Right ventricle myocardium superior (tissue), 1 donor: ENCODE data around the gene TUT4. TPM values are rescaled to one million over a fixed set of nuclear protein-coding genes. Genes with fewer than 3 reads are reported as not detected.

Experiments used
- ATAC-seq: fragments of 200-7000 bp; cut with Tn5 transposase; one replicate; pipeline ENCODE4 v1.9.1; 2020; ENCODE audit warnings: mild to moderate bottlenecking; ENCODE audit not compliant: poor library complexity
- DNase-seq: peaks from one replicate; pipeline ENCODE4 v3.0.0-alpha.2; 2020
- intact Hi-C: fragments of 100-400 bp; cut with DNase I; formaldehyde crosslinking; loops from one replicate; pipeline ENCODE4 v1.11.2; 2022
- total RNA-seq: library from RNA; stranded (reverse); fragmentation: NEBNext Ultra II Directional; extraction: Animal tissue kit (Norgen Biotek cat#: 25700); gene quantifications from one replicate; pipeline ENCODE4 v1.2.1, GENCODE V29; 2021
- donor health status: DM: no; HTN: yes; CAD: no; lungs with severe emphysema.

Gene TUT4
- total RNA-seq, 1 donor from 2014 or later, result 31.8 TPM

- DNase-seq (no peak), ATAC-seq (no peak)
- intact Hi-C loops, result no loop called here
These were observed 117.7 kb downstream of the TUT4 start for GRCh38 chr1:52435211-52435610.

DNA sequence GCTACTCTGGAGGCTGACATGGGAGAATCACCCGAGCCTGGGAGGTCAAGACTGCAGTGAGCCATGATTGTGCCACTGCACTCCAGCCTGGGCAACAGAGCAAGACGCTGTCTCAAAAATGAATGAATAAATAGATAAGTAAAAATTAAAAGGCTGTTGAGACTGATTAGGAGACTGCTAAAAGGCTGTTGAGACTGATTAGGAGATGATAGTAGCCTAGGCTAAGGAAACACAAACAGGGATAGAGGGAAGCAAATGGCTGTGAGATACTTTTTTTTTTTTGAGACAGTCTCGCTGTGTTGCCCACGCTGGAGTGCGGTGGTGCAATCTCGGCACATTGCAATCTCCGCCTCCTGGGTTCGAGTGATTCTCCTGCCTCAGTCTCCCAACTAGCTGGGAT, 120.1 kb downstream of the TUT4 start:
- ATAC-seq, result no peak
- intact Hi-C loops, result no loop called here
- DNase-seq, result no peak

DNA sequence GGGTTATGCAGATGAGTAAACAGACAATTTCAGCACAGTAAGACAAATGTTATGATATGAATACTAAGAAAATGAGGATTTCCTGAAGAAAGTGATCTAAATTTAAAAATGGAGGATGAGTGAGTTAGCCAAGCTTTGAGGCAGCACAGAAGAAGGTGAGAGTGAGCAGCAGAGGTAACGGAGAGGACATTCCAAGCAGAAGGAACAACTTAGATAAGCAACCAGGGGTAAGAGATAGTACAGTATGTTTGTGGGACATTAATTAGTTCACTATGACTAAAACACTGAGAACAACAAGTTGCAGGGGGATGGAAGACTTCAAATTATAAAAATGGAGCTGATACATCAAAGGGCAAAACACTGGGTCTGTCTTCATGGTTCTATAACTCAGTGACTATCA, 125.7 kb downstream of the TUT4 start:
- no peak for DNase-seq
- no peak for ATAC-seq
- intact Hi-C loops, result no loop called here

DNA sequence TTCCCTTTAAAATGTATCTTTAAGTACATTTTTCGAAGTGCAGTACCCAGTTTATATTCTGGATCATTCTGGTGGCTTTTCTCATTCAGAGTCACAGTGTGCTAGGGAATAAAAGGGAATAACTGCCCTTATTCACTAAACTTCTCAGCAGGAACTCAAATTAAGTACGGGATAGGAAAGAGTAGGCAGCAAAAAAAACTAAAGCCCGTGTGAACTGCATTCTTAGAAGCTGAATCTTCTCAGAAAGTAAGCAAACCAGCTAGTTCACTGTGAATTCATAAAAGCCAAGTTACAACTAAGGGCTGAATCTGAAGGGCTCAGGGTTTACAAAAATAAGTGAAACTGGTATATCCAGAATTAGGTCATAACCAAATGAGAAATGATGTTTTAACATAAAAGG, 126.5 kb downstream of the TUT4 start:
- intact Hi-C loops, result no loop called here
- DNase-seq, result no peak
- no peak for ATAC-seq

DNA sequence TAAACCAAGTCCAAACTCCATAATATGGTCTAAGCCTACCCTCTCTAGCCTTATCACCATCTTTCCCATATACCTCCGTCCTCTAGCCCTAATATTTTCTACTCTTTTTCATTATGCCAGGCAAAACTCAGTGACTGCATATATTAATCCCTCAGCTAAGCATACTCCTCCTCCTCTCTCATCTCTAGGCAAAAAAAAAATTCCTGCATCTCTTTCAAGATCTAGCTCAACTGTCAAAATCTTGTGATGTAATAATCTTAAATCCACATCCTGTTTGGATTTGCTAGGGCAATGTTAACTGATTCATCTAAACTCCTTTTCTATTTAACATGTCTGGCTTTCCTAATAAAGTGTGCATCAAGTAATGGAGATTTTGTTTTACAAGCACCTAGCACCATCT, 128.1 kb downstream of the TUT4 start:
- intact Hi-C loops, result no loop called here
- ATAC-seq (no peak), DNase-seq (no peak)

- DNase-seq, result no peak
- intact Hi-C loops, result no loop called here
- ATAC-seq, result no peak
These were observed 128.7 kb downstream of the TUT4 start for GRCh38 chr1:52424231-52424636.

DNA sequence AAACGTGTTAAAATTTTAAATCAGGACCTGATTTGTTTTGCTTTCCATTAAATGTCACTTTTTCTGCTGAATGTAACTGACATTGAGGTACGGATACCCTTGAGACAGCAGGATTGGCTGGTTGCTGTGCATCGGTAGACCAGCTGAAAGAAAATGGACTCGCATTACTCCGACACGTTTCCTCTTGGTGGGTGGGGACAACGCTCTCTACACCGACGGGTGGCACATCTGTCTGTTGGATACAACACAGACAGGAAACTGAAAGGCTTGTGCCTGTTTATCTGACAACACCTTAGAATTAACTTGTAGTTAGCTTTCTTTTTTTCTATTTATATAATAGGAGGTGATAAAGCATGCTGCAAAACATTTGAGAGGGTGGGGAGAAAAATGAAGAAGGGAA, 129.1 kb downstream of the TUT4 start:
- DNase-seq (no peak), ATAC-seq (peak; percentile 59)
- intact Hi-C loops, result no loop called here

- intact Hi-C loops, result no loop called here
- no peak for DNase-seq
- no peak for ATAC-seq
These were observed 129.8 kb downstream of the TUT4 start for GRCh38 chr1:52423055-52423454.

DNA sequence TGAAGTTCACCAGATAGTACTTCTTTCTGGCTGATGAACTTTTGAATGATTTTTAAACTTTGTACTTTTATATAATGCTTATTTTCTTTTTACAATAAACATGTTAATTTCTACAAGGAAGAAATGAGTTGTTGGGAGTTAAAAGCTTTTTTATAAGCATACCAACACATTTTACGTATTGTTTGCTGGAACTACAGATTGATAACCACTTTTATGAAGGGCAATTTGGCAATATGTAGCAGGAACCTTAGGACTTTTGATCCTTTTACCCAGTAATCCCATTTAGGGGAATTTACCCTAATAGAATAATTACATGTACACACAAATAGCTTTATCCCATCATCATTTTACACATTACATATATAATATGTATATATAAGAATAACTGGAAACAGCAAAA, 132.2 kb downstream of the TUT4 start:
- intact Hi-C loops, result no loop called here
- DNase-seq (no peak), ATAC-seq (no peak)

DNA sequence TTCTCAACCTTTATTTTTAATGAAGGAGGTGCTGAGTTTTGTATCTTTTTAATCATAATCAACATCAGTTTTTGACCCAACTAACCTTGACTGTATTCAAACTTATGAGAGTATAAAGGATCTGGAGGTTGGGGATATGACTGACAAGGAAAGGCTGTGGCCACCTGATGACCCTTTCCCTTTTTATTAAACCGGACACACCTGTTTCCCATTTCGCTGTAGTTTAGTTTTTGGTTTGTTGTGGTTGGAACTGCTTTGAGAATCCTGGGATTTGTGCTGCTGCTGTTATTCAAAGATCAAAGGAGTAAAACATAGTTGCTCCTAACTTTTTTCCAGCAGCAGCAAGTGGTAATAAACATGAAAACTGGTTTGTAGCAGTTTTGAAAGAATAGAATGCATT, 136.1 kb downstream of the TUT4 start:
- intact Hi-C loops, result no loop called here
- DNase-seq, result no peak
- ATAC-seq, result no peak

GRCh38 chr1:52414942-52415341, 137.9 kb downstream of the TUT4 start:
- intact Hi-C loops, result no loop called here
- no peak for ATAC-seq

GRCh38 chr1:52413410-52413989, 139.4 kb downstream of the TUT4 start:
- DNase-seq, result no peak
- ATAC-seq, result no peak
- intact Hi-C loops, result no loop called here

More at GRCh38 chr1:52414942-52415341, 137.9 kb downstream of the TUT4 start:
- DNase-seq, result no peak

GRCh38 chr1:52404975-52405338, 147.9 kb downstream of the TUT4 start:
- intact Hi-C loops, result no loop called here
- ATAC-seq, result no peak

GRCh38 chr1:52404116-52404974, 148.5 kb downstream of the TUT4 start, which contains the start of the genes ORC1 and PRPF38A:
TSS of gene ORC1 (minus strand) at chr1:52404423. CDS start at chr1:52402223, 2,200 bp downstream.
TSS of gene PRPF38A (plus strand) at chr1:52404602. CDS start at chr1:52404750, 148 bp downstream.
- intact Hi-C loops, result no loop called here
- peak; percentile 98 for DNase-seq
- ATAC-seq, result peak; percentile 100

More at GRCh38 chr1:52404975-52405338, 147.9 kb downstream of the TUT4 start:
- DNase-seq, result no peak

- ATAC-seq (peak; percentile 7), DNase-seq (no peak)
- intact Hi-C loops, result no loop called here
These were observed 149.3 kb downstream of the TUT4 start for GRCh38 chr1:52403566-52404115.

DNA sequence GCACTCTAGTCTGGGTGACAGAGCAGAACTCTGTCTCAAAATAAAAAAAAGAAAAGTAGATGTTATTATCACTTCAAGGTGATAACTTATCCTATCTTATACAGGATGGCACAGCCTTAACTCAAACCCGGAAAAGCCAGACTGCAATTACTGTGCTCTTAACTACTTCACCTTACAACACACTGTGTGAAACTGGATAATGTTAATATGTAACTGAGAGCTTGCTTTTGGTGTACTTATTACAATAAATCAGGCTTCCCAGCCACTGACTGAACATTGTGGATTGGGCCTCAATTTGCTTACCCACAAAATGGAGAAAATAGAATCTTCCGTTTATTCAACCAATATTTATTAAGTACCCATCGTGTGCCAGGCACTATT, 150.0 kb downstream of the TUT4 start:
- ATAC-seq, result no peak
- intact Hi-C loops, result no loop called here
- no peak for DNase-seq

DNA sequence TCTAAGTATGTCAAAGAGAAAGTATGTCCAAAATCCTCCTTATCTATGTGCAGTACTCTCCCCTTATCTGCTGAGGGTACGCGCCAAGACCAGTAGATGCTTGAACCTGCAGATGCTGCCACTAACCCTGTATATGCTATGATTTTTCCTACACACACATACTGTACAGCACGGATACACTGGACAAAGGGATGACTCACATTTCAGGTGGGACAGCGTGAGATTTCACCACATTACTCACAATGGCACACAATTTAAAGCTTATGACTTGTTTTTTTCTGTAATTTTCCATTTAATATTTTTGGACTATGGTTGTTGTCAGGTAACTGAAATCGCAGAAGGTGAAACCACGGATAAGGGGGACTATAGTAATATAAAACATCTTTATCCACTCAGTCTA, 152.8 kb downstream of the TUT4 start:
- ATAC-seq, result no peak
- no peak for DNase-seq
- intact Hi-C loops, result no loop called here

- ATAC-seq (no peak), DNase-seq (no peak)
- intact Hi-C loops, result no loop called here
These were observed 153.3 kb downstream of the TUT4 start for GRCh38 chr1:52399629-52400028.

GRCh38 chr1:52393174-52393573, 159.7 kb downstream of the TUT4 start:
- intact Hi-C loops, result no loop called here
- ATAC-seq (no peak), DNase-seq (no peak)

DNA sequence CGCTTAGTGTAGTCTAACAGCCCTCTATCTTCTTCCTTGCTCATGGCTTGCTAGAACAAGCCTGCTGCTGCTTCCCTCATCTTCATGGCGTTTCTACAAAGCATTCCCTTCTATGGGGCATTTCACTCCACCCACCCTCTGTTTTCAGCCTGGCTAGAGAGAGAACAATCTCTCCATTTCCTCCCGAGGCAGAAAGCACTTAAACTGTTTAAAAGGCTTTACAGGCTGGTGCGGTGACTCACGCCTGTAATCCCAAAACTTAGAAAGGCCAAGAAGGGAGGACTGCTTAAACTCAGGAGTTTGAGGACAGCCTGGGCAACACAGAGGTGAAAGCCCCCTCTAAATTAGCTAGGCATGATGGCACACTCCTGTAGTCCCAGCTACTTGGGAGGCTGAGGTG, 166.4 kb downstream of the TUT4 start:
- DNase-seq, result no peak
- ATAC-seq, result no peak
- intact Hi-C loops, result no loop called here
